Stimulated activated CD4-positive, alpha-beta T cell treated with anti-CD3 and anti-CD28 coated beads, Interleukin-1b, Interleukin-23, amount 100 ng/mL, for 48 hours (primary cell): ENCODE data around the gene MPZL1.
A peak's percentile ranks its signal among the peaks of the same experiment; 100 is the strongest.
"Not testable (repeated sequence)": the region's sequence is repeated elsewhere in the genome, so short reads cannot be mapped to it uniquely, and the experiment has no call there.

Source experiments
- DNase-seq: peaks from one replicate; pipeline ENCODE4 v3.0.0-alpha.2; 2020

MPZL1 gene

DNA sequence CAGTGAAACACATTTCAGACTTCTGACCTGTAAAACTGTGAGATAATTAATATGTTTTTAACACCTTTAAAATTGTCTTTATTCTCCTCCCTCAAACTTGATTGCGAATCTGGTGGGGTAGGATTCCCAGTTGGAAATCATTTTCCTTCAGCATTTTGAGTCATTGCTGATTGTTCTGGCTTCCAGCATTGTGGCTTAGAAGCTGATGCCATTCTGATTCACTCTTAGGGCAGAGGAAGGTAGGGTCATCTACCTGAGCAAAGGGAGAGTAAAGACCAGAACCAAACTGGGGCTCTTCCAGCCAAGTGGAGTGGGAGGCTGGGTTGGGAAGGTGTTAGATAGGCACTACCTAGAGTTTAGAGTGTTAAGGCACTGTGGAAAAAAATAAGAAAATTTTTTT, 61.2 kb downstream of the MPZL1 start:
- no peak for DNase-seq

DNA sequence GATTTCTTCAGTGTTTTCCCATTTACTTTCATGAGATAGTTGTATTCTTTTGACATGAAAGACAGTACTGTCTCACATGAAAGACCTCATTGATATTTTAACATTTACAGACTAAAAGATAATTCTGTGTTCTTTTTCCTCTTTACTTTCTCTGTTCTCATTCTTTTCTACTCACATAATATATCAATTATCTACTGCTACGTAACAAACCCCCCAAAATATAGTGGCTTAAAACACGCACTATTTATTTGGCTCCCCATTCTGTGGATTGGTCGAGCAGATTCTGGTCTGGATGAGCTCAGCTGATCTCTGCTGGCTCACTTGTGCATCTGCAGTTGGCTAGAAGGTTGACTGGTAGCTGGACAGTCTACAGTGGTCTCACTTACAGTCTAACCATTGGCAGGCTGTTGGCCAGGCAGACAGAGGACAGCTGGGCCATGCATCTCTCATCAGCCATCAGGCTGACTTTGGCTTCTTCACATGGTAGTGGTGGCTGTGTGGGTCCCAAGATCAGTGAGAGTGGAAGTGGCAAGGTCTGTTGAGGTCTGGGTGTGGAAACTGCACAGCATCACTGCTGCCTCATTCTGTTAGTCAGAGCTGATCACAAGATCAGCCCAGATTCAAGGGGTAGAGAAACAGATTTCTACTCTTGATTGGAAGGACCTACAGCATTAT, 63.2 kb downstream of the MPZL1 start:
- DNase-seq: peak; percentile 9

- DNase-seq: no peak
Measured at GRCh38 chr1:167786502-167786901, 64.7 kb downstream of the MPZL1 start.

GRCh38 chr1:167789501-167789900, 67.7 kb downstream of the MPZL1 start:
- no peak for DNase-seq

GRCh38 chr1:167790117-167790516, 68.3 kb downstream of the MPZL1 start:
- DNase-seq: no peak

- DNase-seq: no peak
Measured at GRCh38 chr1:167791281-167792187, 69.8 kb downstream of the MPZL1 start.

- DNase-seq: no peak
Measured at GRCh38 chr1:167792188-167792565, 70.4 kb downstream of the MPZL1 start.

DNA sequence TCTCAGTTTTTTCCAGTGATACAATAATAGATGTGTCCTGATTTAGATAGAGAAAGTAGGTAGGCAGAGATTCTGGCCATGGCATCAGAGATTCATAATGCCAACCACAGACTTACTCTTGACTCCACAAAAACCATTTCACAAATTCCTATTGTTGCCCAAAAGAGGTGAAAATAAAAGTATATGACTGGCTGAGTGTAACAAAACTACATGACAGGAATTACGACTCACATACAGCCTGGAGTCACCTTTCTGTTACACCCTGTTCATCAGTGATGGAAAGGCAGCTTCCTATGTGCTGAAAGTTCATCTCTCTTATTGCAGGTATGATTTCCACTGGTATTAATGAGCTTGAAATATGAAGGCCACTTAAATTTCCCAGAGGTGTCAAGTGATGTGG, 72.3 kb downstream of the MPZL1 start:
- no peak for DNase-seq

- no peak for DNase-seq
Measured at GRCh38 chr1:167795810-167796740, 74.3 kb downstream of the MPZL1 start.

DNA sequence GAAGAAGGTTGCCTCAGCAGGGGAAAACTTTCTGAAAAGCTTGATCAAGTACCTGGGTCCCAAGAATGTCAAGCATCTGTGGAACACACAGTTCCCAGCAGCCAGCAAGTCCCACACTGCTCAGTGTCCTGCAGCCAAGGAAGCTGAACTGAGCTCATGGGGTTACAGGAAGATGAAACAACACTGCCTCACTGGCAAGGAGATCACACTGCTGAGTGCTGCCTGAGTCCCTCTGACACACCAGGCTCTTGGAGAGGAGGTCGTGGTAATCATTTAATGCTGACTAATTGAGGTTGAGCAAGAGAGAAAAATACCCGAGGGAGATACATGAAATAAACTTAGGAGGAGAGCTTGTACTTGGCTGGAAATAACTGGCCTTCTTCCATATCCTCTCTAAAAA, 75.2 kb downstream of the MPZL1 start:
- DNase-seq: peak; percentile 49

GRCh38 chr1:167798952-167799351, 77.2 kb downstream of the MPZL1 start:
- DNase-seq: no peak

- DNase-seq: no peak
Measured at GRCh38 chr1:167799747-167800146, 78.0 kb downstream of the MPZL1 start.

DNA sequence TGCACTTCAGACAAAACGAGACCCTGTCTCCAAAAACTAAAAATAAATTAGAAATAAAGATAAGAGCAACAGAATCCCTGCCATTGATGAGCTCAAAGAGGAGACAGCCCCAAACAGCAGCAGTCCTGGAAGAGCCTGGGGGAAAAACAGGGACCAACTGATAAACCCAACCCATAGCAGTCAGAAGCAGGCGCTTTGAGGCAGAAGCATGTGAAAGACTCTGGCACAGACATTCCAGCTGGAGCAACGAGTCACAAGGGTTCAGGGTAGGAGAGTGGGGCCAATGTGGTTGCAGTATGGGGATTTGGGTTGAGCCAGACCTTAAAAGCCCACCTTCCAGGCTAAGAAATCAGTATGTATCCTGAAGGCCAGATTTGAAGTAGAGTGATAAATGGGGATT, 78.5 kb downstream of the MPZL1 start:
- no peak for DNase-seq

GRCh38 chr1:167802235-167802634, 80.5 kb downstream of the MPZL1 start:
- DNase-seq: no peak

- DNase-seq: peak; percentile 94
Measured at GRCh38 chr1:167803358-167804207, 81.8 kb downstream of the MPZL1 start.

- peak; percentile 39 for DNase-seq
Measured at GRCh38 chr1:167805041-167805556, 83.3 kb downstream of the MPZL1 start.

- DNase-seq: not testable (repeated sequence)
Measured at GRCh38 chr1:167806235-167806634, 84.5 kb downstream of the MPZL1 start.

- DNase-seq: not testable (repeated sequence)
Measured at GRCh38 chr1:167806676-167807075, 84.9 kb downstream of the MPZL1 start.

GRCh38 chr1:167808104-167808503, 86.3 kb downstream of the MPZL1 start:
- DNase-seq: no peak

DNA sequence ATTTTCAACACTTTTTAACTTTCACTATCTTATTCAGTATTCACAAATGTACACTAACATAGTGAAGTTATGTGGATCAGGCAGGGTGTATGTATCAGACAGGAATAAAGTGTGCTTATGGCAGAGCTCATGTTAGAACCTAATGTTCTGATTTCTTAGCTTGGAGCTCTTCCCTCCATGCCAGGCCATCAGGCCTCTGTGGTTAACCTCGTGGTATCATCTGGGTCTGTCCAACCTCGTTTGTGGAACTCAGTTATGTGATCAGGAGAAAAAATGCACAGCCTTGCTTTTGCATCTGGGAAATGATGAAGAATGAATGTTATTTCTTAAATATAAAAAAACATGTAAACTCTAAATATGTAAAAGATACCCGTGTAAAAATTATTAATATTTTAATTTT, 86.9 kb downstream of the MPZL1 start:
- no peak for DNase-seq

DNA sequence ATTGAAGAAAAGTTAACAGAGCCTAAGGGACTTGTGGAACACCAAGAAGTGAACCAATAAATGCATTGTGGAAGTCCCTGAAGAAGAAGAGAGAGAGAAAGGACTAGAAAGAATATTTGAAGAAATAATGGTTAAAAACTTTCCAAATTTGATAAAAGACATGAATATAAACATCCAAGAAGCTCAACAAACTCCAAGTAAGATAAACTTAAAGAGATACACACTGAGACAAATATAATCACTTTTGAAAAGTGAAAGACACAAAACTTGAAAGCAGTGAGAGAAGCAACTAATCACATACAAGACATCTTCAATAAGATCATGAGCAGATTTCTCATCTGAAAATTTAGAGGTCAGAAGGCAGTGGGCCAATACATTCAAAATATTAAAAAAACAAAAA, 91.2 kb downstream of the MPZL1 start:
- no peak for DNase-seq

DNA sequence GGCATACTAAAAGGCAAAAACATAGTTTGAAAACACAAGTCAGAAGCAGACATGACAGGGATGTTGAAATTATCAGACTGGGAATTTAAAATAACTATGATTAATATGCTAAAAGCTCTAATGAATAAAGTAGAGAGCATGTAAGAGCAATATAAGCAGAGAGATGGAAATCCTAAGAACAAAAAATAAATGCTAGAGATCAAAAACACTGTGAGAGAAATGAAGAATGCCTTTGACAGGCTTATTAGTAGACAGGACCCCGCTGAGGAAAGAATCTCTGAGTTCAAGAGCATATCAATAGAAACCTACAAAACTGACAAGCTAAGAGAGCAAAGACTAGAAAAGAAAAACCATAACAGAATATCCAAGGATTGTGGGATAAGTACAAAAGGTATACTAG, 93.9 kb downstream of the MPZL1 start:
- no peak for DNase-seq
